Ramos (cell line): ENCODE measurements around the gene MBD5.

Source experiments
- in situ Hi-C: fragments of 300-500 bp; cut with MboI; formaldehyde crosslinking; loops from one replicate; pipeline ENCODE4 v1.14.3; 2022; ENCODE audit warnings: low sequenced_read_pairs; ENCODE audit not compliant: unreplicated experiment

The MBD5 gene

GRCh38 chr2:148557844-148558436 lies 537.0 kb downstream of the MBD5 start:
- in situ Hi-C loops = no loop called here

GRCh38 chr2:148560496-148560895 lies 539.6 kb downstream of the MBD5 start:
- in situ Hi-C loops = no loop called here

GRCh38 chr2:148561389-148561788 lies 540.5 kb downstream of the MBD5 start:
- in situ Hi-C loops = no loop called here

GRCh38 chr2:148565272-148565894 lies 544.5 kb downstream of the MBD5 start:
- in situ Hi-C loops = no loop called here
